Endothelial cell (in vitro differentiated cells): ENCODE data around the gene KDM4C. TPM values are rescaled to one million over a fixed set of nuclear protein-coding genes. Genes with fewer than 3 reads are reported as not detected.

ENCODE experiments used
- DNase-seq: peaks from one replicate; pipeline ENCODE4 v3.0.0; 2021; ENCODE audit warnings: low spot score
- H3K27ac Mint-ChIP-seq: one replicate; pipeline ENCODE4 v1.8.0; 2021; ENCODE audit warnings: mixed read lengths, inconsistent platforms; ENCODE audit not compliant: unreplicated experiment
- H3K27me3 Mint-ChIP-seq: one replicate; pipeline ENCODE4 v1.8.0; 2021; ENCODE audit warnings: mild to moderate bottlenecking, moderate library complexity, mixed read lengths, inconsistent platforms; ENCODE audit not compliant: unreplicated experiment
- H3K36me3 Mint-ChIP-seq: one replicate; pipeline ENCODE4 v1.8.0; 2021; ENCODE audit warnings: mild to moderate bottlenecking, low read depth, mixed read lengths, inconsistent platforms; ENCODE audit not compliant: unreplicated experiment
- H3K4me1 Mint-ChIP-seq: one replicate; pipeline ENCODE4 v1.8.0; 2021; ENCODE audit warnings: mild to moderate bottlenecking, mixed read lengths, inconsistent platforms; ENCODE audit not compliant: unreplicated experiment
- H3K4me3 Mint-ChIP-seq: one replicate; pipeline ENCODE4 v1.8.0; 2021; ENCODE audit warnings: mild to moderate bottlenecking, mixed read lengths, inconsistent platforms; ENCODE audit not compliant: unreplicated experiment
- H3K9me3 Mint-ChIP-seq: one replicate; pipeline ENCODE4 v1.8.0; 2021; ENCODE audit warnings: mixed read lengths, inconsistent platforms; ENCODE audit not compliant: unreplicated experiment
- total RNA-seq: library from RNA; stranded (reverse); fragmentation: NEBNext Ultra II Directional; extraction: Animal tissue kit (Norgen Biotek cat#: 25700); gene quantifications from one replicate; pipeline ENCODE4 v1.2.1, GENCODE V29; 2021; ENCODE audit not compliant: unreplicated experiment
- TF ChIP-seq, protein P1 (sequence below): fragments of 200-600 bp; sonication (generic); IDR thresholded peaks from one replicate; pipeline ENCODE4 v1.5.0; 2021; ENCODE audit warnings: antibody characterized with exemption; ENCODE audit not compliant: unreplicated experiment

Gene KDM4C
- total RNA-seq, 1 donor from 2014 or later: 21.0 TPM

DNA sequence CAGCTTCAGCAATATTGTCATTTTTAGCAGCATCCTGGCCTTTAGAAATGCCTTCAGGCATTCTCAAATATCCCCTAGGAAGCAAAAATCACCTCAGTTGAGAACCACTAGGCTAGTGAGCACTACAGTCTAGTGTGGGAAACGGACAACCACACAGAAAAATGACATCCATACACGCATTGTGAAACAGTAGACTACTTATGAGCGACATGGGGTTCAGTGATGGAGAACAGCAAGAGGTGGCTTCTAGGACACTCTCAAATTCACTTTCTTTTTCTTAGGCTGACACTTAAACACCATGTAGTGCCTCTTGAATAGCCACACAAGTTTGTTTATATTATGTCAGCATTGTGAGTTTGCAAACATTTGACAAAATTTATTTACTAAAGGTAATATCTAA is 203.0 kb downstream of the KDM4C start:
- DNase-seq: no peak
- no peak overlapping the region for H3K27ac Mint-ChIP-seq
- H3K27me3 Mint-ChIP-seq: no peaks in the 10 kb centered on the region
- TF ChIP-seq, protein P1, sequence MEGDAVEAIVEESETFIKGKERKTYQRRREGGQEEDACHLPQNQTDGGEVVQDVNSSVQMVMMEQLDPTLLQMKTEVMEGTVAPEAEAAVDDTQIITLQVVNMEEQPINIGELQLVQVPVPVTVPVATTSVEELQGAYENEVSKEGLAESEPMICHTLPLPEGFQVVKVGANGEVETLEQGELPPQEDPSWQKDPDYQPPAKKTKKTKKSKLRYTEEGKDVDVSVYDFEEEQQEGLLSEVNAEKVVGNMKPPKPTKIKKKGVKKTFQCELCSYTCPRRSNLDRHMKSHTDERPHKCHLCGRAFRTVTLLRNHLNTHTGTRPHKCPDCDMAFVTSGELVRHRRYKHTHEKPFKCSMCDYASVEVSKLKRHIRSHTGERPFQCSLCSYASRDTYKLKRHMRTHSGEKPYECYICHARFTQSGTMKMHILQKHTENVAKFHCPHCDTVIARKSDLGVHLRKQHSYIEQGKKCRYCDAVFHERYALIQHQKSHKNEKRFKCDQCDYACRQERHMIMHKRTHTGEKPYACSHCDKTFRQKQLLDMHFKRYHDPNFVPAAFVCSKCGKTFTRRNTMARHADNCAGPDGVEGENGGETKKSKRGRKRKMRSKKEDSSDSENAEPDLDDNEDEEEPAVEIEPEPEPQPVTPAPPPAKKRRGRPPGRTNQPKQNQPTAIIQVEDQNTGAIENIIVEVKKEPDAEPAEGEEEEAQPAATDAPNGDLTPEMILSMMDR: no peak
- H3K4me3 Mint-ChIP-seq: no peak overlapping the region
- H3K36me3 Mint-ChIP-seq: no peaks in the 10 kb centered on the region
- H3K4me1 Mint-ChIP-seq: peaks cover 6% of the 10 kb centered on the region
- H3K9me3 Mint-ChIP-seq: no peaks in the 10 kb centered on the region

DNA sequence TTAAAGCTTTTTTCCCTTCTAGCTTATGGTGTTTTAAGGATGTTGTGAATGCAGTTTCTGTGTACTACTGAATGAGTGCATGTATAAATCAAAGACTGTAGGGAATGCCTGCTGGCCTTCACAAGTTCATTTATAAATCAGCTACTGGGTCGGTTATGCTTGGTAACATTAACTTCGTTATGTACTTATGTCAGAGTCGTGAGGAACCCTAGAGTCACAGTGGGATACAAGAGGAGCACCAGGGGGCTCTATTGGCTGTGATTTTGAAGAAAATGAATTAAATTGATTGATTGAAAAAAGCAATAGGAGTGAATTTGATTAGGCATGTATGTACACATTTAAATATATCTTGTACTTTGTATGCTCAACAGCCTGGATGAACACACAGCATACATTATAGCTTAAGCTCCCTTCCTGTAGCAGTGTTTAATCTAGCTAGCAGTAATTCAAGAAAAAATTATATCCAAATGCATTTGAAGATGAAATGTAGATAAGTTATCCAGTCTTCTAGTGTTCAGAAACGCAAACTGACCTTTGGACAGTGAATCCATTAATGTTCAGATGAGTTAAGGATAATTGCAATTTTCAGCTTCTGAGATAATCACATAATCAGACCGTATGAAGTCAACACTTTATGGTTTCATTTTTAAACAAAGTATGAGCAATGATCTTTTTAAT is 204.2 kb downstream of the KDM4C start:
- H3K9me3 Mint-ChIP-seq: no peaks in the 10 kb centered on the region
- no peak for DNase-seq
- H3K27me3 Mint-ChIP-seq: no peaks in the 10 kb centered on the region
- H3K27ac Mint-ChIP-seq: no peak overlapping the region
- H3K4me1 Mint-ChIP-seq: peaks cover 6% of the 10 kb centered on the region
- TF ChIP-seq, protein P1: no peak
- H3K36me3 Mint-ChIP-seq: no peaks in the 10 kb centered on the region
- no peak overlapping the region for H3K4me3 Mint-ChIP-seq

DNA sequence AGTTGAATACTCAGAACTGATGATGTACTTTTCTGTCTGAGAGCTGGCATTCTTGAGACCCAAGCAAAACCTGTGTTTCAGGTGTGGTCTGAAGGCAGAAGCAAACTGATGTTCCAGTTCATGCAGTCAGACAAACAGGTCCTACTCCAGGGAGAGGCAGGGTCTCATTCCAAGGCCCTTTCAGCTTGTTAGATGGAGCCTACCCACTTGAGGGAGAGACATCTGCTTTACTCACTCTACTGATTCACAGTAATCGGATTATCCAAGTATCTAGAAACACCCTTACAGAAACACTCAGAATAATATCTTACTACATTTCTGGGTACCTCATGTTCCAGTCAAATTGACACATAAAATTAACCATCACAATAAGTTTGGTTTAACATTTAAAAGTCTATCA is 207.8 kb downstream of the KDM4C start:
- Mint-ChIP-seq H3K27ac (no peak overlapping the region), H3K4me3 (no peak overlapping the region), H3K27me3 (no peaks in the 10 kb centered on the region), H3K9me3 (no peaks in the 10 kb centered on the region), H3K36me3 (no peaks in the 10 kb centered on the region), H3K4me1 (peaks cover 6% of the 10 kb centered on the region)
- TF ChIP-seq, protein P1: no peak
- no peak for DNase-seq

DNA sequence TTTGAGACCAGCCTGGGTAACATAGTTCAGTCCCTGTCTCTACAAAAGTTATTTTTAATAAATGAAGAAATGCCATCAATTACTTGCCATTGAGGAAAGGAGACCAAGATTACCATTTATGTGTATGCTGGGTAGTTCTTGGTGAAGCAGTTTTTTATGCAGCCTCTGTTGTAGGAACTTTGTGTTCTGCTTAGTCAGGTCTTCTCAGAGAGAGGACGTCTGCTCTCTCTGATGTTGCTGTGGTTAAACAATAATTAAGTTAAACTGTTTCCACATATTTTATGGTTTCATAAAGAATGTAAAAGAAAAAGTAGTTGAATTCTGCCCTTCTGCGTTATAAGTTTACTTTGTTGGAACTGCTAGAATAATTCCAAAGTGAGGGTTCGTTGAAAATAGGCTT is 210.5 kb downstream of the KDM4C start:
- no peaks in the 10 kb centered on the region for H3K27me3 Mint-ChIP-seq
- TF ChIP-seq, protein P1: no peak
- no peaks in the 10 kb centered on the region for H3K9me3 Mint-ChIP-seq
- no peak for DNase-seq
- no peak overlapping the region for H3K4me3 Mint-ChIP-seq
- H3K27ac Mint-ChIP-seq: no peak overlapping the region
- no peaks in the 10 kb centered on the region for H3K36me3 Mint-ChIP-seq
- H3K4me1 Mint-ChIP-seq: peaks cover 5% of the 10 kb centered on the region

DNA sequence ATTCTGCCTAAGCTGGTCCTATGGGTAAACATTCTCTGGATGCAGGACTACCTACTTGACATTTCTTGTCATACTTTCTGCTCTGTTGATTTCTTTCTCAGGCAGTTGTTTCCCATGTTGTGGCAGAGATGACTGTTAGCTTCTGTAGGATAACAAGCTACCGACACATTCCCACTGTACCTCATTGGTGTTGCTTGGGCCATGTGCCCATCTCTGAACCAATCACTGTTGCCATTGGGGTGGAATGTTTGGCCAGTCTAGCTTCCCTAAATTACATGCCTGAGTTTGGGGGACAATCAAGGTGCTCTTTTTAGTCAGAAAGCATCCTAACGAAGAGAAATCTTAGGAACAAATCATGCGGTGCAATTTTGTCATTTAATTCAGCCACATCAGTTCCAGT is 212.0 kb downstream of the KDM4C start:
- Mint-ChIP-seq H3K4me3 (no peak overlapping the region), H3K4me1 (no peaks in the 10 kb centered on the region), H3K36me3 (no peaks in the 10 kb centered on the region), H3K27ac (no peak overlapping the region), H3K27me3 (no peaks in the 10 kb centered on the region), H3K9me3 (no peaks in the 10 kb centered on the region)
- TF ChIP-seq, protein P1: no peak
- DNase-seq: no peak
